22Rv1 (cell line): ENCODE results near the gene ROR1.

Experiments
- H3K27ac ChIP-seq: fragments of 450-650 bp; 2 replicates; pipeline ENCODE4 v1.5.1; 2017
- ZFX ChIP-seq: fragments of 450-650 bp; IDR thresholded peaks from 2 replicates; pipeline ENCODE4 v1.6.1; 2017; ENCODE audit warnings: antibody characterized with exemption, borderline replicate concordance
- TF ChIP-seq, protein P1 (sequence below): fragments of 450-650 bp; IDR thresholded peaks from 2 replicates; pipeline ENCODE4 v1.5.1; 2017; ENCODE audit warnings: mild to moderate bottlenecking

Gene ROR1

DNA sequence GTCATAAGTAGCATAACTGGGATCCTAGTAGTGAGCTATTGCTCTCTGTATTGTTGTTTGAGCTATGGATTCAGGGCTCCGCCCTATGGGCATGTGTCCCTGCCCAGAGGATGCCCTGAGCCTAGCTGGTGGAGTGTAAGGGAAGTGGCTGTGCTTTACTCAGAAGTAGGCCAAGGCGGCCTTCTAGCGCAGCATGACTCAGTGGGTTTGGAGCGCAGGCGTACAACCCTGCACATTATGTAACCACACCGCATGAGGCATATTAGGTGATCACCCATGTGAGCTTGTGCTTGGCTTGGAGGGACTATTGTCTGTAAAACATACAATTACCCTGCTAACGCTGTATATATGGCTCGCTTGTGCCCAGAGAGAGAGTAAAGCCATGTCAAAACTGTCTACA, 418.5 kb downstream of the ROR1 start:
- TF ChIP-seq, protein P1, sequence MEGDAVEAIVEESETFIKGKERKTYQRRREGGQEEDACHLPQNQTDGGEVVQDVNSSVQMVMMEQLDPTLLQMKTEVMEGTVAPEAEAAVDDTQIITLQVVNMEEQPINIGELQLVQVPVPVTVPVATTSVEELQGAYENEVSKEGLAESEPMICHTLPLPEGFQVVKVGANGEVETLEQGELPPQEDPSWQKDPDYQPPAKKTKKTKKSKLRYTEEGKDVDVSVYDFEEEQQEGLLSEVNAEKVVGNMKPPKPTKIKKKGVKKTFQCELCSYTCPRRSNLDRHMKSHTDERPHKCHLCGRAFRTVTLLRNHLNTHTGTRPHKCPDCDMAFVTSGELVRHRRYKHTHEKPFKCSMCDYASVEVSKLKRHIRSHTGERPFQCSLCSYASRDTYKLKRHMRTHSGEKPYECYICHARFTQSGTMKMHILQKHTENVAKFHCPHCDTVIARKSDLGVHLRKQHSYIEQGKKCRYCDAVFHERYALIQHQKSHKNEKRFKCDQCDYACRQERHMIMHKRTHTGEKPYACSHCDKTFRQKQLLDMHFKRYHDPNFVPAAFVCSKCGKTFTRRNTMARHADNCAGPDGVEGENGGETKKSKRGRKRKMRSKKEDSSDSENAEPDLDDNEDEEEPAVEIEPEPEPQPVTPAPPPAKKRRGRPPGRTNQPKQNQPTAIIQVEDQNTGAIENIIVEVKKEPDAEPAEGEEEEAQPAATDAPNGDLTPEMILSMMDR: no peak
- TF ChIP-seq ZFX: no peak
- H3K27ac ChIP-seq: no peak overlapping the region

DNA sequence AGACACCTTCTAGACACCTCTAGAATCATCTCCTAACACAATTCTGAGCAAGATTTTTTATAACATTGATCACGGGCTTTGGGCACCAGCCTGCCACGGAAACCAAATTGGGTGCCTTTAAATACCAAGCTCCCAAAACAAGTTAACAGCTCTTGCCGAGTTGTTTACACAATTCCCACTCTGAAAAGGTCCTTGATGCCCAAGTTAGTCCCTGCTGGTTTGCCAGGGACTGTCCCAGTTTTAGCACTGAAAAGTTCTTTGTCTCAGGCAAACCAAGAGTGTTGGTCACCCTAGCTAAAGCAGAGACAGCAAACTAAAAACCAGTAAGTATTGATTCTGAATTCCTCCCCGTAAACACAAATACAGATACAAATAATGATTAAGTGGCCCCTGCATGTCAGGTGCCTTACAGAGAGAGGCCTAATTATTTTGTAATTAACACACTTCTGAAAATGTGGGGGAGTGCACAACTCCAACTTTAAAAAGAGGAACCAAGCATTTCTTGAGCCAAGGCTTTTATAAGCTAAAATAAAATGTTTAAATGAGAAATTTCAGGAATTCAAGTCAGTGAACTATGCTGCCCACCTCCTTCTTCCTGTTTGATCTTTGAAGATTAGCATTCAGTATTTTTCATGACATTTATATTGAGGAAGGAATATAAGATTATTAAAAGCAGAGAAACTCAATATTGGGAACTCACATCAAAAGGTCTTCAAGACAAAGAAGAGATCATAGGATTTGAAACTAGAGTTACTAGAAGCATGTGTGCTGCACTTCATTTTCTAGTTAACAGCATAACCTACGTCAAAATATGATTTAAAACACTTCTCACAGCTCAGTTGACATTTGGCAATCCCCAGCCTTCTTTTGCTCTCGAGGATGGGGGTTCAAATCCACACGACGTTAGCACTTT, 420.6 kb downstream of the ROR1 start:
- no peak overlapping the region for H3K27ac ChIP-seq
- TF ChIP-seq, protein P1: no peak
- TF ChIP-seq ZFX: no peak

DNA sequence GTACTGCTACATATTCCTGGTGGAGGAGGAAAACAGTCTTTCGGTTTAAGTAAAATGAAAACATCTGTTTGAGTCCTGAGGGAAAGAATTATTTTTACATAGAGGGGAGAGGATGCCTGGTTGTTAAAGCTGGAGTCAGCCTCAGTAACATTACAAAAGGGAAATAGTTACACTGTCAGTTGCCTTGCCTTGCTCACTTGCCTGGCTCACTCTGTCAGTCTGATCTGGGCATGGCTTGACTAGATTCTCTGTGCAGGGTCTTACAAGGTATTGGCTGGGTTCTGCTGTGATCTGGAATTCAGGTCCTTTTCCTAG, 421.2 kb downstream of the ROR1 start:
- no peak for TF ChIP-seq ZFX
- TF ChIP-seq, protein P1: no peak
- no peak overlapping the region for H3K27ac ChIP-seq

DNA sequence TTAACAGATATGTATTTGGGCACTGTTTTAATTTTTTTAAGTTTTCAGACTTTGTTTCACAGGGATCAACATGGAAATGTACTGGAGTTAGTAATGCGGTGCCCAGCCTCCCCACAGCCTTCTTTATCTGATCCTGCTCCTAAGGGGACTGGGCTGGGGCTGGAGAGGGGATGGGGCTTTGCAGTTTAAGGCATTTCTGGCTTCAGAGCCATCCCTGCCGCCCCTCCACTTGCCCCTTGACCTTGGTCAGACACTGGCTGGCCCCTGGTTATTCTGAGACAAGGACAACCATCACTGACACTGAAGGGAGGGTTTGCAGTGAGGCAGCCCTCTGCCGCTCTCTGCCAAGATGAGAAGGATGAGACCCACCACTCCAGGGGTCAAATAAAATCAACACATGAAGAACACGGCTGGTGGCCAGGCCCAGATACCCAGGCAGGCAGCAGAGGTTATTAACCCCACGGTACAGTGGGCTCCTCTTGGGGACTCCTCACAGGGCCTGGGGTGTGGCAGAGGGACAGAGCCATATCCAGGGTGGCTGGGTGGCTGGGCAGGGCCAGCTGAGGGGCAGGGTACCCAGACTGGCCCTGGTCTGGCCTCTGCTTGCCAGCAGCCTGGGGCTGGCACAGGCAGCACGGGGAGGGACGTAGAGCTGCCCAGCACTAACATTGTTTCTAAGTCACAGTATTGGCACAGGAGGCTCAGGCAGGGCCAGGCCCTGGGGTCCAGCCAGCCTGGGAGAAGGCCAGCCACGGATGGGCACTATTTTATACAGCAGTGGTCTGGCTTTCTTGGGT, 422.5 kb downstream of the ROR1 start:
- no peak overlapping the region for H3K27ac ChIP-seq
- no peak for TF ChIP-seq ZFX
- TF ChIP-seq, protein P1: no peak

DNA sequence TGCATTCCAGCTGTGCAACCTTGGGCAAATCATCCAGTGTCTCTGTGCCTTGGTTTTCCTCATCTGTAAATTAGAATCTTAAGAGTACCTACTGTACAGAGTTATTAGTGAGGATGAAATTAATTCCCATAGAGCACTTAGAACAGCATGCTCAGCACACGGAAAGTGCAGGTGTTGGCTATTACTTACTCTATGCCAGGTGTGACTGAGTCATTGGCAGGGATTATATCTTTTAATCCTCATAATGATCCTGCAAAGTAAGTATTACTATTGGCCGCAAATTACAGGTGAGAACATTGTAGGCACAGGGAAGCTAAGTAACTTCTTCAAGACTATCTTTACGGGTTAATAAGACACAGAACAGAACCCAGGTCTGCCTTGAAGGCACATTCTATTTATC, 423.3 kb downstream of the ROR1 start:
- TF ChIP-seq, protein P1: no peak
- no peak for TF ChIP-seq ZFX
- no peak overlapping the region for H3K27ac ChIP-seq

DNA sequence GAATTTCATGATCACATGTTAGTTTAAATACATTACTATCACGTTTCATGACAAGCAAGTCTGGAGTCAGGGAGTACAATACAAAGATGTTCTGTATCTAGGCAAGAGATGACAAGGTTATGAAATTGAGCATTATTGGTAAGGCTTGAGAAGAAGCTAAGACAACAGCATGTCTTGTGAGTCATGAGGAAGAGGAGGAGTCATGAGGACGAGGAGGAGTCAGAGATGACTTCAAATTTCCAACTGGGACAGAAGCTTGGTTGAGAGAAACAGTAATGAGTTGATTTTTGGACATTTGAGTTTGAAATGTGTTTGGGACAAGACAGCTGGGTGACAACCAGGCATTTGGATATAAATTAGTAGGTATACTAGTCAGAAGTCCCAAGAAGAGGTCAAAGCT, 425.3 kb downstream of the ROR1 start:
- TF ChIP-seq, protein P1: no peak
- TF ChIP-seq ZFX: no peak
- H3K27ac ChIP-seq: no peak overlapping the region

DNA sequence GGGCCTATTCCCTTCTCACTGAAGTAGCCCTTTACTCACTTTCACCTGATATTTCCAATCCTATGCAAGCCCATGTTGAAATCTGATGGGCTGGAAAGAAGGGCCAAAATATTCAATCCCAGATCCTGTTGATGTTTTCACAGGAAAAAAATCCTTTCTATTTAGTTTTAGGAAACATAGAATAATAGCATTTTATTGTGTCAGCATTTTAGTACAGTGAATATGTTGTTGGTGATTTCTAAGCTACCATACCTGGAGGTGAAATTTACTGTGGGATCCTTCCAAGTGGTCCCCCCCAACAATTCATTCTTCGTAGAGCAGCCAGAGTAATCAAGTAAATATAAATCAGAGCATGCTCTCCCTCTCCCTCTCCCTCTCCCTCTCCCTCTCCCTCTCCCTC, 426.2 kb downstream of the ROR1 start:
- H3K27ac ChIP-seq: no peak overlapping the region
- TF ChIP-seq, protein P1: no peak
- TF ChIP-seq ZFX: no peak
